GM21423 (cell line): ENCODE data around the gene ERMN.
"Not testable (repeated sequence)": the region's sequence is repeated elsewhere in the genome, so short reads cannot be mapped to it uniquely, and the experiment has no call there.

Source experiments
- ATAC-seq: cut with Tn5 transposase; IDR thresholded peaks from one replicate; pipeline ENCODE4 v1.9.1; 2021; ENCODE audit warnings: mild to moderate bottlenecking, moderate library complexity; ENCODE audit not compliant: unreplicated experiment

Gene ERMN

DNA sequence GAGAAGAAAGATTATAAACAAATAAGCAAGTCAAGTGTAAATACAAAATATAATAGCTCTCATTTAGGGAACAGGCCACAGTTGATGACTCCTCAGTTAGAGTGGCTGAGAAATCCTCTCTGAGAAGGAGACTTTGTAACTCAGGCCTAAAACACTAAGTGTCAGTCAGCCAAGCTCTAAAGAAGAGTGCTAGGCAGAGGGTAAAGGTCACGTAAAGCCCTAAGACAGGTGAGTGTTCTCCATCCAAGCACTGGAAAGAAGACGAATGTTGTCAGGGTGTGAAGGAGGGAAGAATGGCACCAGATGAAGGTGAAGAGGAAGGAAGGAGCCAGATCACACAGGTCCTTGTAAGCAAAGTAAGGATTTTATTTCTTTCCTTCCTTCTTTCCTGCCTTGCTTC lies 24.3 kb downstream of the ERMN start:
- ATAC-seq, result no peak

GRCh38 chr2:157296958-157297357 lies 28.7 kb downstream of the ERMN start:
- no peak for ATAC-seq

GRCh38 chr2:157296490-157296889 lies 29.1 kb downstream of the ERMN start:
- no peak for ATAC-seq

DNA sequence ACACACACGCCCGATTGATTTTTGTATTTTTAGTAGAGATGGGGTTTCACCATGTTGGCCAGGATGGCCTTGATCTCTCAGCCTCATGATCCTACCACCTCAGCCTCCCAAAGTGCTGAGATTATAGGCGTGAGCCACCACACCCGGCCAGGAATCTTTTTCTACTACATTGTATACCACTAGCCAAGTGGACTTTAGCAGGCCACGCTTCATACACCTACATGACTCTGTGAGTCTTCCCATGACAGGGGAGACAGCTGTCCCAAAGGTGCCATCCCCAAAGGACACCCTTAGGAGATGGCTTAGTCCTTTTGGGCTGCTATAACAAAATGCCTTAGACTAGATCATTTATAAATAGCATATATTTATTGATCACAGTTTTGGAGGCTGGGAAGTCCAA lies 32.8 kb downstream of the ERMN start:
- ATAC-seq, result no peak

GRCh38 chr2:157291018-157291417 lies 34.6 kb downstream of the ERMN start:
- ATAC-seq, result no peak

- ATAC-seq, result no peak
Observed at GRCh38 chr2:157290525-157290924, 35.1 kb downstream of the ERMN start.

DNA sequence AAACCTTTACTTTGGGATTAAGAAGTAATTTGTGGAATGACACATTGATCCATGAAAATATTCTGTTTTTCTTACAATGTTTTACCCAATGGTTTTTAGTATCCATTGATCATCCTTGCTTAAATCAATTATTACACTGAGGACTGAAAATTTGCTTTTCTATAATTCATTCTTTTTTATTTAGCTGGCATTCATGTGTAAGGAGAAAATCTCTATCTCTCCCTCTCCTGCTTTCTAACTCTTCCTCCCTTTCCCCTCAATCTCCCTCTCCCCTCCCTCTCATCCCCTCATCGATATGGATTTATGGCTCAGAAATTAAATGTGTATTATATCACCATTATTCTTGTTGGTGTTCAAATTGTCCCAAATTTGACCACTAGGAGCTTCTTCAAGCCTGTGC lies 38.5 kb downstream of the ERMN start:
- no peak for ATAC-seq

DNA sequence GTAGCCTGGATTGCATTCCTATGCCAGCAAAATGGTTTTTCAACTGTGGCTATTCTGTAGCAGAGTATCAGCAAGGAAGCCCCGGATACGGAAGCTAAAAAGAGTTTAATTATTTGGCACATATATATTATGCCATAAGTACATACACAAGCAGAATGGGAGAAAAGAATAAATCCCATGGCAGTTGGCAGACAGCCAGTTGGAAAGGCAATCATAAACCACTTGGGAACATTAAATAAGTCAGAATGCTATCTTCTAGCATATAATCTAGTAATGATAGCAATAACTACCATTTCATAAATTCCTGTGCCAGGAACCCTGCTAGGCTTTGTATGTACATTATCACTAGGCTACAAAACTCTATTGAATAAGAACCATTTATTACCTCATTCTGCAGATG lies 42.2 kb downstream of the ERMN start:
- ATAC-seq, result no peak

GRCh38 chr2:157281316-157281715 lies 44.3 kb downstream of the ERMN start:
- no peak for ATAC-seq

GRCh38 chr2:157279311-157279710 lies 46.3 kb downstream of the ERMN start:
- not testable (repeated sequence) for ATAC-seq

- ATAC-seq, result no peak
Observed at GRCh38 chr2:157271590-157272203, 53.9 kb downstream of the ERMN start.

- peak; percentile 58 for ATAC-seq
Observed at GRCh38 chr2:157269922-157270321, 55.7 kb downstream of the ERMN start.

DNA sequence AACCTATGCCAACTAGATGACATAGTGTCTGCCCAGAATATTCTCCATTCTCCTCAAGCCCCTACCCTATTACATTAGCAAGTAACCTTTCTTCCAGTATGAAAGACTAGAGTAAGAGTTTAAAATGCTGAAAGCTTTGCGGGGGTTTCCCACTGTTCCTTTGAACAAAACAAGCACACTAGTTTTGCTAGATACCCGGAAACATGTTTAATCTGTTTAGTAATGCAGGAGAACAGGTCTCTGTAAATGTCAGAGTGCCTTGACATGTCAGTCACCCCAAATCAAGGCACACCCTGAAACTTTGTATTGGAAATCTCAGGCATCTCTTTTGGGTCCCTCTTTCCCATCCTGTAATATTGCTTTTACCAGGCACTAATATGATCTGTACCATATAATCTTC lies 56.6 kb downstream of the ERMN start:
- no peak for ATAC-seq
